Panc1 (cell line): Measurements from ENCODE around the gene NPW. TPM values are rescaled to one million over a fixed set of nuclear protein-coding genes. Genes with fewer than 3 reads are reported as not detected.

ENCODE experiments used
- ATAC-seq: fragments of 200-7000 bp; cut with Tn5 transposase; 2 replicates; pipeline ENCODE4 v1.9.1; 2020; ENCODE audit warnings: mild to moderate bottlenecking, moderate library complexity
- BruUV-seq: library from RNA; stranded (reverse); fragments of 400-500 nt; replicated peaks from 2 replicates; lab custom pipeline; 2021; lab: Mats Ljungman, UMichigan
- CTCF ChIA-PET: fragments of 300-600 bp; sonication (Branson Sonifier 250); formaldehyde crosslinking; loops from one replicate; lab custom pipeline; 2022; ENCODE audit warnings: antibody characterized with exemption; lab: Charles Lee
- POLR2A ChIA-PET: fragments of 300-600 bp; sonication (Branson Sonifier 250); formaldehyde crosslinking; loops from one replicate; lab custom pipeline; 2022; ENCODE audit warnings: antibody characterized with exemption; lab: Charles Lee
- DNase-seq: peaks from one replicate; pipeline ENCODE4 v3.0.0-alpha.2; 2010; ENCODE audit warnings: low read depth, low spot score
- H3K27ac ChIP-seq: 2 replicates; pipeline ENCODE4 v1.5.1; 2011; ENCODE audit warnings: mild to moderate bottlenecking, low read length, inconsistent platforms
- H3K27me3 ChIP-seq: fragments of 200-500 bp; sonication (Bioruptor generic); 2 replicates; pipeline ENCODE4 v1.6.0; 2014; ENCODE audit warnings: low read length, inconsistent platforms; ENCODE audit not compliant: control insufficient read depth, insufficient read depth
- H3K36me3 ChIP-seq: fragments of 200-500 bp; sonication (Bioruptor generic); 2 replicates; pipeline ENCODE4 v1.5.1; 2014; ENCODE audit warnings: inconsistent platforms, mild to moderate bottlenecking, low read length, moderate library complexity; ENCODE audit not compliant: control insufficient read depth, insufficient read depth
- H3K4me1 ChIP-seq: 2 replicates; pipeline ENCODE4 v1.5.1; 2011; ENCODE audit warnings: inconsistent platforms, mild to moderate bottlenecking, low read length, moderate library complexity; ENCODE audit not compliant: control insufficient read depth, insufficient read depth
- H3K4me3 ChIP-seq, 2 experiments: 2 replicates each; pipeline ENCODE4 v1.5.1; 2011 to 2012; ENCODE audit warnings: low read depth in 2 of 2, low read length in 2 of 2, mild to moderate bottlenecking in 2 of 2, inconsistent platforms in 1 of 2, moderate library complexity in 1 of 2
- H3K9me3 ChIP-seq: fragments of 200-500 bp; sonication (Bioruptor generic); 2 replicates; pipeline ENCODE4 v1.5.1; 2014; ENCODE audit warnings: low read depth, mild to moderate bottlenecking, inconsistent platforms, low read length, moderate library complexity; ENCODE audit not compliant: control insufficient read depth, insufficient read depth
- CTCF ChIP-seq: fragments of 450-650 bp; IDR thresholded peaks from 2 replicates; pipeline ENCODE4 v1.5.1; 2017; ENCODE audit warnings: mild to moderate bottlenecking
- POLR2AphosphoS5 ChIP-seq: IDR thresholded peaks from 2 replicates; pipeline ENCODE4 v1.6.1; 2012; ENCODE audit warnings: mild to moderate bottlenecking, low read depth, low read length, moderate library complexity
- REST ChIP-seq, 2 experiments: IDR thresholded peaks; 2 replicates each; pipeline ENCODE4 v1.6.1; 2011 to 2012; ENCODE audit warnings: low read depth in 2 of 2, control low read depth in 1 of 2, low read length in 1 of 2, mild to moderate bottlenecking in 1 of 2, moderate library complexity in 1 of 2; ENCODE audit not compliant: insufficient read depth in 1 of 2
- SIN3A ChIP-seq: IDR thresholded peaks from 2 replicates; pipeline ENCODE4 v1.6.1; 2012; ENCODE audit warnings: low read depth, mild to moderate bottlenecking, low read length, moderate library complexity, borderline replicate concordance; ENCODE audit not compliant: insufficient read depth
- TCF7L2 ChIP-seq: IDR thresholded peaks from 2 replicates; pipeline ENCODE4 v1.6.1; 2011; ENCODE audit warnings: mild to moderate bottlenecking, low read depth, low read length, inconsistent platforms
- in situ Hi-C: cut with HindIII; loops from 2 replicates; pipeline ENCODE4 v1.10.0; 2016; ENCODE audit warnings: low sequenced_read_pairs, low pct_unique_long_range_greater_than_20kb
- intact Hi-C: fragments of 100-400 bp; cut with micrococcal nuclease; formaldehyde crosslinking; loops from one replicate; pipeline ENCODE4 v1.10.0; 2022; ENCODE audit not compliant: unreplicated experiment
- total RNA-seq: library from RNA; stranded (reverse); gene quantifications from one replicate; pipeline ENCODE4 v1.2.1, GENCODE V29; 2021; ENCODE audit not compliant: unreplicated experiment

NPW gene
- total RNA-seq, 1 experiment from 2014 or later, result 15.3 TPM

- ChIA-PET POLR2A (no interaction called here), CTCF (interaction anchor here (0.6 kb wide), 1 partner anchor 18 kb away, joined by 3 read pairs; the partner anchor contains the start of gene NPW)
- in situ Hi-C loops (no loop called here), intact Hi-C loops (no loop called here)
- Histone ChIP-seq H3K4me1 (peaks cover 72% of the 10 kb centered on the region), H3K4me3 (no peak overlapping the region), H3K36me3 (no peaks in the 10 kb centered on the region), H3K27me3 (no peaks in the 10 kb centered on the region), H3K27ac (peak overlapping the region; percentile 57), H3K9me3 (no peaks in the 10 kb centered on the region)
- TF ChIP-seq REST (IDR thresholded peaks at IDR 0.05; ENCODE audit: insufficient read depth in 1 of 2, low read depth in 2 of 2, low read length in 1 of 2) (no peak), TCF7L2 (no peak), POLR2AphosphoS5 (no peak), SIN3A (no peak)
- no peak for DNase-seq
- TSS peak; percentile 99 for BruUV-seq
- no peak for ATAC-seq
Observed at GRCh38 chr16:2037647-2038381, 18.2 kb downstream of the NPW start.

GRCh38 chr16:2038382-2039231, 19.0 kb downstream of the NPW start:
- CTCF ChIA-PET, result interaction anchor here (0.6 kb wide), 1 partner anchor 19 kb away, joined by 3 read pairs; the partner anchor contains the start of gene NPW
- ATAC-seq (no peak), DNase-seq (no peak)
- no TSS peak for BruUV-seq
- peak overlapping the region; percentile 82 for H3K27ac ChIP-seq
- POLR2A ChIA-PET, result no interaction called here
- no peaks in the 10 kb centered on the region for H3K27me3 ChIP-seq
- H3K36me3 ChIP-seq, result no peaks in the 10 kb centered on the region
- H3K9me3 ChIP-seq, result no peaks in the 10 kb centered on the region
- in situ Hi-C loops (no loop called here), intact Hi-C loops (no loop called here)
- H3K4me1 ChIP-seq, result peaks cover 72% of the 10 kb centered on the region
- H3K4me3 ChIP-seq, result no peak overlapping the region
- TF ChIP-seq TCF7L2 (no peak), POLR2AphosphoS5 (no peak; the same call in 1 of the 2 replicates), SIN3A (no peak), CTCF (no peak), REST (IDR thresholded peaks at IDR 0.05; ENCODE audit: insufficient read depth in 1 of 2, low read depth in 2 of 2, low read length in 1 of 2) (no peak)
